Gastroesophageal sphincter (tissue), 4 donors: ENCODE measurements around the gene AFF3. TPM values are rescaled to one million over a fixed set of nuclear protein-coding genes. Genes with fewer than 3 reads are reported as not detected.

ENCODE experiments used
- ATAC-seq: fragments of 150-250 bp; one replicate; pipeline ENCODE4 v1.9.1; 2016; ENCODE audit warnings: mild to moderate bottlenecking, moderate library complexity
- H3K27ac ChIP-seq, 4 donors: fragments of 200-600 bp; sonication (generic) in 3 of 4; 1 replicate in 3 of 4; 2 replicates in 1 of 4; pipeline ENCODE4 v1.5.1; 2016 to 2019
- H3K27me3 ChIP-seq: fragments of 200-600 bp; sonication (generic); one replicate; pipeline ENCODE4 v1.5.1; 2019
- H3K36me3 ChIP-seq, 2 donors: fragments of 200-600 bp; sonication (generic); one replicate each; pipeline ENCODE4 v1.5.1; 2019; ENCODE audit warnings: control low read depth in 1 of 2
- H3K4me1 ChIP-seq, 3 donors: fragments of 200-600 bp; sonication (generic); 1 replicate in 2 of 3; 2 replicates in 1 of 3; pipeline ENCODE4 v1.5.1; 2016 to 2019; ENCODE audit warnings: control low read depth in 2 of 3
- H3K4me3 ChIP-seq, 2 donors: fragments of 200-600 bp; sonication (generic); one replicate each; pipeline ENCODE4 v1.5.1; 2019; ENCODE audit warnings: mild to moderate bottlenecking in 1 of 2, moderate library complexity in 1 of 2
- H3K9me3 ChIP-seq, 3 donors: fragments of 200-600 bp; sonication (generic); one replicate each; pipeline ENCODE4 v1.5.1; 2017 to 2019; ENCODE audit warnings: control low read depth in 2 of 3
- CTCF ChIP-seq, 4 experiments: fragments of 200-600 bp in 2 of 4; fragments of 450-650 bp in 2 of 4; sonication (generic) in 1 of 4; IDR thresholded peaks; one replicate each; pipeline ENCODE4 v1.5.1; 2017 to 2019; ENCODE audit warnings: antibody characterized with exemption in 4 of 4, mild to moderate bottlenecking in 2 of 4, moderate library complexity in 2 of 4
- EP300 ChIP-seq: sonication (generic); formaldehyde crosslinking; IDR thresholded peaks from one replicate; pipeline ENCODE4 v1.6.1; 2017; ENCODE audit warnings: antibody characterized with exemption, mild to moderate bottlenecking
- POLR2A ChIP-seq, 2 donors: fragments of 450-650 bp; IDR thresholded peaks; one replicate each; pipeline ENCODE4 v1.6.1; 2017; ENCODE audit warnings: antibody characterized with exemption in 2 of 2, mild to moderate bottlenecking in 2 of 2, moderate library complexity in 1 of 2
- POLR2AphosphoS5 ChIP-seq: sonication (generic); formaldehyde crosslinking; IDR thresholded peaks from one replicate; pipeline ENCODE4 v1.6.1; 2017; ENCODE audit warnings: antibody characterized with exemption
- WGBS, 2 donors: methylation state at CpG; one replicate each; pipeline ENCODE4 v1.1.5; 2018; ENCODE audit warnings: low coverage in 1 of 2; 5-methylcytosine and 5-hydroxymethylcytosine counted together
- total RNA-seq, 4 donors: library from RNA; depleted of rRNA; stranded (reverse); fragments of >200 nt; gene quantifications; one replicate each; pipeline ENCODE4 v1.1.0, GENCODE V29; 2016

The AFF3 gene
- total RNA-seq, 4 donors from 2014 or later = 15.4 to 74.8 (median 37.7) TPM

DNA sequence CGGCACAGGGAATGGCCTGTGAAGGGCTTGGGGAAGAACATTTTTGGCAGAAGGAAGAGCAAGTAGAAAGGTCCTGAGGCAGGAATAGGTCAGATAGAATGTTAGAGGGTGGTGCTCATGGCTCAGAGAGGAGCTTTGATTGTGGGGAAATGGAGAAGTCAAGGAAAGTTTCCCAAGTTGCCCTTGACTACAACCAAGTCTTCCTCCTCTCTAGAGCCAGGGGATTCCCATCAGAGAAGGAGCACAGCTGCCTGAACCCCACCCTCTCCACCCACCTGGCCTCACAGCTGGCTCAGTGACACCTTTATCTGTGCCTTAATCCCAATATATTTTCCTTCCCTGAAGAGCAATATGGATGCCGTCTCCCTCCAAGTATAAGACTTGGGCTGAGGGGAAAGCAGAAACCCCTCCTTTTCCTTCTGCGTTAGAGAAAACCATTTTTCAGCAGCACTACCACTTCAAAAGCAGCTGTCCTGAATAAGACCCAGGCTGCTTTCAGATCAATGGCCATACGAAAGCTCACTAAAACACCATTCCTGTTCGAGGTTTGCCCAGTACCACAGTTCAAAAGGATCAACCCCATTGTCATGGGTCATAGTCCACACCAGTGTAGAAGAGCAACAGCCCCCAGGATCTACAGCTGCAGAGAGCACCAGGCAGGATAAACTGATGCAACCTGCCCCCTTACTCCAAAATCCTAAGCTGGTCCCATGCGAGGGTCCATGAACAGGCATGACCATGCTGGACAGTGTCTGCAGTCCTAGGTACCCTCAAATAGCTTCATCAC, 199.6 kb downstream of the AFF3 start:
- no peak for TF ChIP-seq EP300
- no peak for TF ChIP-seq CTCF (IDR thresholded peaks at IDR 0.05)
- TF ChIP-seq POLR2A (IDR thresholded peaks at IDR 0.05) = no peak
- no peak for TF ChIP-seq POLR2AphosphoS5
- 84 to 100% methylated on average over 2 to 6 of the region's 6 CpGs for WGBS, 2 donors
- H3K27me3 ChIP-seq = no peaks in the 10 kb centered on the region
- peaks cover 0 to under 1% of the 10 kb centered on the region in 2 donors for H3K36me3 ChIP-seq
- H3K4me3 ChIP-seq = no peak overlapping the region
- no peaks in the 10 kb centered on the region for H3K9me3 ChIP-seq
- H3K4me1 ChIP-seq = no peaks in the 10 kb centered on the region
- ATAC-seq = no peak
- no peak overlapping the region for H3K27ac ChIP-seq

DNA sequence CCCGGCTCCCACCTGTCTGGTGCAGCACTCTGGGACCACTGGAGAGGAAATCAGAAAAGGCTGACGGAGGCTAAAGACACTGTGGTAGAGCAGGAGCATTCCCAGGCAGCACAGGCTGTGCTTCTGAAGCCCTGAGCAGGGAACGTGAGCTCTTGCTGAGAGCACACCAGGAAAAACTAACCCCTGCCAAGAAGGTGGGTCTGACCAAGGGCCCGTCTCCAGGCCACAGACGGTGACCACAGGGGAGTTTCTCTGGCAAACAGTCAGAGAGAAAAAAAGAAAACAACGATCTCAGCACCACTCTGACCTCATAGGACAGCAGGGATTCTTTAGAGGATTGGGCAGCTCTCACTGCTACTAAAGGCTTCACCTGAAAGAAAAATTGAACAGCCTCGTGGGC, 201.4 kb downstream of the AFF3 start:
- no peak for ATAC-seq
- 45% methylated on average over 4 of the region's 7 CpGs for WGBS, 2 donors

GRCh38 chr2:99939135-99939534, 203.3 kb downstream of the AFF3 start:
- no peak for ATAC-seq
- TF ChIP-seq POLR2A (IDR thresholded peaks at IDR 0.05) (no peak), CTCF (IDR thresholded peaks at IDR 0.05) (no peak), EP300 (no peak), POLR2AphosphoS5 (no peak)
- Histone ChIP-seq H3K36me3 (peaks cover 0 to 2% of the 10 kb centered on the region in 2 donors), H3K4me3 (no peak overlapping the region), H3K27ac (no peak overlapping the region), H3K9me3 (no peaks in the 10 kb centered on the region), H3K4me1 (no peaks in the 10 kb centered on the region), H3K27me3 (no peaks in the 10 kb centered on the region)
- WGBS, 2 donors = 86 to 90% methylated on average over 1 of the region's 1 CpG

More for the DNA sequence above, 201.4 kb downstream of the AFF3 start:
- Histone ChIP-seq H3K27me3 (no peaks in the 10 kb centered on the region), H3K36me3 (no peaks in the 10 kb centered on the region), H3K4me1 (no peaks in the 10 kb centered on the region), H3K4me3 (no peak overlapping the region), H3K27ac (no peak overlapping the region), H3K9me3 (no peaks in the 10 kb centered on the region)
- TF ChIP-seq EP300 = no peak
- TF ChIP-seq CTCF (IDR thresholded peaks at IDR 0.05) = no peak
- TF ChIP-seq POLR2A (IDR thresholded peaks at IDR 0.05) = no peak
- no peak for TF ChIP-seq POLR2AphosphoS5

DNA sequence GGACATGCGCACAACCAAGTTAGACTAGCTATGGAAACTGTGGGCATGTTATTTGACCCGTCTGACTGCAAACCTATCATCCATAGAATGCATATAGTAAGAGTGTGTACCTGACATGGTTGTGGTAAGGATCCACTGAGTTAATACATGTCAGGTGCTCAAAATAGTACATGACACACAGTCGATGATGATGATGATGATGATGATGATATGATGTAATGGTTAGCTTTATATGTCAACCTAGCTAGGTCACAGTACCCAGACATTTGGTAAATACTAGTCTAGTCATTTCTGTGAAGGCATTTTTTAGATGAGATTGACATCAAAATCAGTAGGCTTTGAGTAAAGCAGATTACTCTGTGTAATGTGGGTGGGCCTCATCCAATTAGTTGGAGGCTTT, 204.1 kb downstream of the AFF3 start:
- Histone ChIP-seq H3K4me3 (no peak overlapping the region), H3K4me1 (no peaks in the 10 kb centered on the region), H3K36me3 (peaks cover 0 to 8% of the 10 kb centered on the region in 2 donors), H3K27me3 (no peaks in the 10 kb centered on the region), H3K27ac (no peak overlapping the region), H3K9me3 (no peaks in the 10 kb centered on the region)
- WGBS, 2 donors = 89 to 100% methylated on average over 3 of the region's 3 CpGs
- TF ChIP-seq EP300 (no peak), POLR2AphosphoS5 (no peak), POLR2A (IDR thresholded peaks at IDR 0.05) (no peak), CTCF (IDR thresholded peaks at IDR 0.05) (no peak)
- no peak for ATAC-seq

DNA sequence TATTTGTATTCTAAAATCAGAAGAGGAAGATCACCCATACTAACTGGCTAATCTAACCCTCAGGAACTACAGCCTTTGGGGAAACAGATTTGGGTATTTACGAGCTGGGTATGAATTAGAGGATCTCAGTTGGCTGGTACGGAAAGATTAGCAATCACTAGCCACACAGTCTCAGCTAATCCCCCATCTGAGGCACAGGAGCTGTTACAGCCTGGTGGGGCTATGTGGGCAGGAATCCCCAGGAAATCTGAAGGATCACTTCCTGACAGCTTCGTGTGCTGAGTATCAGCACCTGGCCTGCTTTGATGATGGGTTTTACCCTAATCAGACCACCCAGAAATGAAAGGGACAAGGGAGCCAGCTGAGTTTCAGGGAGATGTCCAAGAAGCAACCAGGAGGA, 206.3 kb downstream of the AFF3 start:
- no peaks in the 10 kb centered on the region for H3K9me3 ChIP-seq

More for the DNA sequence above, 206.3 kb downstream of the AFF3 start:
- Histone ChIP-seq H3K36me3 (peaks cover 0 to 8% of the 10 kb centered on the region in 2 donors), H3K4me1 (no peaks in the 10 kb centered on the region), H3K4me3 (no peak overlapping the region), H3K27ac (no peak overlapping the region), H3K27me3 (no peaks in the 10 kb centered on the region)
- 66 to 100% methylated on average over 2 of the region's 3 CpGs for WGBS, 2 donors
- no peak for ATAC-seq
- TF ChIP-seq EP300 = no peak
- no peak for TF ChIP-seq POLR2AphosphoS5
- TF ChIP-seq POLR2A (IDR thresholded peaks at IDR 0.05) = no peak
- TF ChIP-seq CTCF (IDR thresholded peaks at IDR 0.05) = no peak
